GM19351 (cell line): ENCODE measurements around the gene ZC3H7A.
"Not testable (repeated sequence)": the region's sequence is repeated elsewhere in the genome, so short reads cannot be mapped to it uniquely, and the experiment has no call there.

ENCODE experiments used
- ATAC-seq: cut with Tn5 transposase; IDR thresholded peaks from one replicate; pipeline ENCODE4 v1.9.1; 2021; ENCODE audit warnings: mild to moderate bottlenecking, moderate library complexity; ENCODE audit not compliant: unreplicated experiment

ZC3H7A gene

DNA sequence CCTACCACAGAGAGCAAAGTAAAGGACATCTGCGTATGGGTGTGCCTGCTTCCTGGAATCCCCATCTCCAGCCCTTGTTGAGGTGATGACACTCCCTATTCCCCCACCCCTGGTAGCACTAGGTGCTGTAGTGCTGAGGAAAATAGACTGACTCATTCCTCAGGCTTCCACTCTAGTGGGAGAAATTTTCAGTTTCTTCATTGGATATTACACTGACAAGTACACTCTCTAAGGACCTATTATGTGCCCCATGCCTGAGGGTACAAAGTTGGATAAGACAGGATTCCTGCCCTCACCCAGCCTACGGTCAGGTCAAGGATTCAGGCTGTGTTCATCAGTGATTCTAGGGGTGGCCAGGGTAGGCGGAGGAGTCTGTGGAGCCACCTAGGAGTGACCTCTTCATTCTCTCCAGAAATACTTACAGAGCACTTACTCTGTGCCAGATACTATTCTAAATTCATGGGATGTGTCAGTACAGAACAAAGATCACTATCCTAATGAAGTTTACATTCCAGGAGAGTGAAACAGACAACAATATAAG lies 4.5 kb upstream of the ZC3H7A start:
- no peak for ATAC-seq

DNA sequence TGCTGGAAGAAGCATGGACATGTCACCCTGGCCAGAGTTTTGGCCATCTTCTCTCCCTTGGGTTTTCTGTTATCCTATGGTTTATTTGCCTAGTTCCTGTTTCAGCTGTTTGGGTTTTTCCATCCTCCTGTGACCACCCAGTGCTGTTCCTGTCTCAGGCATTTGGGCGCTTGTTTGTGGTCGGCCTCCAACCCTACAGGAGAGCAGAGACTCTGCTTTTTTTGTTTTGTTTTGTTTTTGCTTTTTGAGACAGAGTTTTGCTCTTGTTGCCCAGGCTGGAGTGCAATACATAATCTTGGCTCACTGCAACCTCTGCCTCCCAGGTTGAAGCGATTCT lies 3.3 kb upstream of the ZC3H7A start:
- ATAC-seq, result no peak

DNA sequence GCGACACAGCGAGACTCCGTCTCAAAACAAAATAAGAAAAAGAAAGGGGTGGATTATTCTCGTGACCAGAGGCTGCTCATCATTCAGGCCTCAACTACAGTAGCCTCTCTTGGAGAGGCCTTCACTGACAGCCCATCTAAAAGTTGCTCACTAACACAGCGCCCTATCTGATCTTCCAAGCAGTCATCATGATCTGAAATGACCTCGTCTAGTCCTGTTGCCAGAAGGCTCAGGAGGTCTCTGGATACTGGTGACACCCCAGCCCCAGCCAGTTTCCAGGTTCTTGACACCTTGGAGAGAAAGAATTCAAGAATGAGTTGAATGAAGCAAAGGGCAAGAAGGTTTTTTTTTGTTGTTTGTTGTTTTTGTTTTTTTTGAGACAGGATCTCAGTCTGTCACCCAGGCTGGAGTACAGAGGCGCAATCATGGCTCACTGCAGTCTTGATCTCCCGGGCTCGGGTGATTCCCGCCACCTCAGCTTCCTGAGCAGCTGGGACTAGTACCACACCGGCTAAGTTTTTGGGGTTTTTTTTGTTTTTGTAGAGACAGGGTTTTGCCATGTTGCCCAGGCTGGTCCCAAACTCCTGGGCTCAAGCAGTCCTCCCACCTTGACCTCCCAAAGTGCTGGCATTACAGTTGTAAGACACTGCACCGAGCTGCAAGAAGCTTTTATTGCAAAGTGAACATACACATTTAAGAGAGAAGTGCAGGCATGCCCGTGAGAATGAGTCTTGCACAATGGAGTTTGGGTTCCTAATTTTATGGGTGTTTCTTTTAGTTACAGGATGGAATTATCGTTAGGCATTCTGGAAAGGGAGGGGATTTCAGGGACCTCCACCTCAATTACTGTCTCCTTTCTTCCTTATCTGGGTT lies 2.7 kb upstream of the ZC3H7A start:
- no peak for ATAC-seq

DNA sequence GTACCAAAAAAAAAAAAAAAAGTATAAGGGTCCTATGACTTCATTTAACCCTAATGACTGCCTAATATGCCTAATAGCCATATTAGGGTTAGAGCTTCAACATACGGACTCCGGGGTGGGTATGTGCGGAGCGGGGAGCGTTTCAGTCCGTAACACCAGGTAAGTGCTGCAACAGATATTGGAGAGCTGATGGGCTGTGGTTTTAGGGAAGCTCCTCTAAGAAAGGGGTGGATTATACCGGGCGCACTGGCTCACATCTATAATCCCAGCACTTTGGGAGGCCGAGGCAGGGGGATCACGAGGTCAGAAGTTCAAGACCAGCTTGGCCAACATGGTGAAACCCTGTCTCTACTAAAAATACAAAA lies 1.9 kb upstream of the ZC3H7A start:
- ATAC-seq, result no peak

DNA sequence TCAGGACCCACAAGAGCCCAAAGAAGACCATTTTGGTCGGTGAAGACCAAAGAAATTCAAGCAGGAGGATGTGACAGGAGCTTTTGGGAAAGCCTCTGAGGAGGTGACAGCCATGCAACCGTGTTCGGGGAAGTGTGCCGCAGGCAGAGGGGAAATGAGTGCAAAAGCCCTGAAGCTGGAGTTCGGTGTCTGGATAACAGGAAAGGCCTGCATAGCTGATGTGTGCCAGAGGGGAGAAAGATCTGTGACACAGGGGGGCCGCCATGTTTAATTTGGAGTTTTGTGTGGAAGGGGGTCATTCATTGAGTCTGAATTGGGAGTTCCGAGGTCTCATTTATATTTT lies 870 bp upstream of the ZC3H7A start:
- no peak for ATAC-seq

DNA sequence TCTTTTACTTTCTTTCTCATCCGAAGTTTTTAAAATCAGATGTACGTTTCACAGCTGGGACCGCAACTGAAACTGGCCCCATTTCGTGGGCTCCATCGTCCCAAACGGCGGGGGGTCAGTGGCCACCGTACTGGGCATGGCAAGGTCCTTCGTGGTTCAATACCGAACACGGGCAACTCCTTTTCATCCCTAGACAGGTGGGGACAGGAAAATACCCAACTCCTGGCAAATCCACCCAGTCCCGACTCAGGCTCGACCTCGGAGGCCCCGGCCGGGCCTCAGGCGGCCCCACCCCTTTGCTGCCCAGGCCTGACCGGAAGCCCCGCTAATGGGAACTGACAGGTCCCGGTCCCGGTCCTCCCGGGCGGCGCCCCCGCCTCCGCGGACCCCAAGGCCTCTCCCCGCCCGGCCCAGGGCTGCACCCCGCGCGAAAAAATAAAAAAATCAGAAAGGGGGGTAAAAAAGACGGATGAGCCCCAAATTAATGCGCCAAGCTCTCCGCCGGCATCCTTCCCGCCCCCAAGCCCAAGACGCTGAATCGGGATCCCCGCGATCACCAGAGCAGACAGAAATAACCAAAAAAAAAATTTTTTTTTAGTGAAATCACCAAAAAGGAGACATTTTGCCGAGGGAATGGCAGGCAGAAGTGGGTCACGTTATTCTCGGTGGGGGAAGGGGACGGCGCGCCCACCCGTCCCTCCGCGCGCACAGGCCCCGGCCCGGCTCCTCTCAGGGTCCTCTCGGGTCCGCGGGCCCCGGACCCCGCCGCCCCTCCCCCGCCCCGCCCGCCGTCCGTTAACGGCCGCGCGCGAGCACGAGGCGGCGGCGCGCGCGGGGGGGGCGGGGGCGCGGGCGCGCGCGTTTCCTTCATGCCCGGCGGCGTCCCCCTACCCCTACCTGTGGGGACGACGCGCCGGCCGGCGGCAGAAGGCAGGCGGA lies 562 bp downstream of the ZC3H7A start:
- peak; percentile 6 for ATAC-seq

DNA sequence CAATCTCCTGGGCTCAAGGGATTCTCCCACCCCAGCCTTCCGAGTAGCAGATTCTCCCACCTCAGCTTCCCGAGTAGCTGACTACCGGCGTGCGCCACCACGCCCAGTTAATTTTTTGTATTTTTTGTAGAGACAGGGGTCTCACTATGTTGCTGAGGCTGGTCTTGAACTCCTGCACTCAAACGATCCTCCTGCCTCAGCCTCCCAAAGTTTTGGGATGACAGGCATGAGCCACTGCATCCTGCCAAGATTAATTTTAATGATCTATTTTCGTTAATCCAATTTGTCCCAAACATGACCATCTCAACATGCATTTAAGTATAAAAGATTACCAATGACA lies 1.2 kb downstream of the ZC3H7A start:
- ATAC-seq, result no peak

DNA sequence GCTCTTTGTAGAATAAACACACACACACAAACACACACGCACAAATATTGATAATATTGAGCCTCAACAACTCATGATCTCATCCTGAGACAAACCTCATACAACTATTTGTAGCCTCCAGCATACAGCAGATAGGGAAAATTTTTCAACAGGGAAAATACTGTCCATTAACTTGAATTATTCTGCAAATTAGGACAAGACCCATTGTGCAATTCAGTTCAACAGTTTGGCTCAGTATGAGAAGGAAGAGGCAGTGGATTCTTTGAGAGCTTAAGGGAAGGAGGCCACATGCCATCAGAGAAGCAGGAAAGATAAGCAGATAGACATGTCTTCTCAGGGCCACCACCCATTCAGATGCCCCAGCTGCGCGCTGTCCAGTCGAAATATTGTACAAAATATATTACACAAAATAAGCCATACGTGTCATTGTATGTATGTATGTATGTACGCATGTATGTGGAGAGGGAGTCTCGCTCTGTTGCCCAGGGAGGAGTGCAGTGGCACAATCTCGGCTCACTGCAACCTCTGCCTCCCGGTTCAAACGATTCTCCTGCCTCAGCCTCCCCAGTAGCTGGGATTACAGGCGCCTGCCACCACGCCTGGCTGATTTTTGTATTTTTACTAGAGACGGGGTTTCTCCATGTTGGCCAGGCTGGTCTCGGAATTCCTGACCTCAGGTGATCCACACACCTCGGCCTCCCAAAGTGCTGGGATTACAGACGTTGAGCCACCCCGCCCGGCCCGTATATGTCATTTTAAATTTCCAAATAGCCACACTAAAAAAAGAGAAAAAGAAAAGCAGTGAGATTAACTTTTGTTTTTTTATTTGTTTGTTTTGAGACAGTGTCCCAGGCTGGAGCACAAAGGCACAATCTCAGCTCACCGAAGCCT lies 1.8 kb downstream of the ZC3H7A start:
- ATAC-seq, result no peak

DNA sequence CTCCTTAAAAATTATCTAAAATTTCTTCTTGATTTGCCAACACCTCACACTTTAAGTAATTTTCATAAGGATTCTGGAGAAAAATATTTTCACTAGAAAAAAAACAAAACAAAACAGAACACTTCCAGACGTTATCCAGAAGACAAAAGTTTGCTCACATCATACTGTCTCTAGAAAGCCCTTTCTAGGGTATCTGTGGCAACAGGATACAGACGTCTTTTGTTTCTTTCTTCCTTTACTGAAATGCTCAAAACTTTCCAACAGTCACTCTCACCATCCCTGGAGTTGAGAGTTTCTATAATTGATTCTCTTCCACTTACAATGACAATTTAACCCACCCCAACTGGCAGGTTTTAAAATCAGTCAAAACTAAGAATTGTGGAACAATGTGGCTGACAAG lies 2.6 kb downstream of the ZC3H7A start:
- no peak for ATAC-seq

DNA sequence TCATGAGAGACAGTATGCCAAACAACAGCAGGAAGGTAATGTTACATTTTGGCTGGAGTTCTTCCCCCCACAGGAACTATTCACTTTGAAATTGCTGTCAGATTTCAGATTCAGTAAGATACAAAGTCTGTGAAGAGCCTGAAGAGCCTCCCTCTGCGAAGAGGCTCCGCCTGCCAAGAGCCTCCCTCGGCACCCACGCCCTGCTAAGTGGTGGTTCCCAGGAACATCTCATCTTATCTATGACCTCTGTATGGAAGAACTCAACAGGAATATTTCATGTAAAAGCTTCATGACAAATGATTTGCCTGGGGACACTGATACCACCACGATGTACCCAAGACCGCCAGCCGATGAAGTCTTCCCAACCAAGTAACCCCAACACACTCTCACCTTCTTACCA lies 3.2 kb downstream of the ZC3H7A start:
- ATAC-seq, result no peak

DNA sequence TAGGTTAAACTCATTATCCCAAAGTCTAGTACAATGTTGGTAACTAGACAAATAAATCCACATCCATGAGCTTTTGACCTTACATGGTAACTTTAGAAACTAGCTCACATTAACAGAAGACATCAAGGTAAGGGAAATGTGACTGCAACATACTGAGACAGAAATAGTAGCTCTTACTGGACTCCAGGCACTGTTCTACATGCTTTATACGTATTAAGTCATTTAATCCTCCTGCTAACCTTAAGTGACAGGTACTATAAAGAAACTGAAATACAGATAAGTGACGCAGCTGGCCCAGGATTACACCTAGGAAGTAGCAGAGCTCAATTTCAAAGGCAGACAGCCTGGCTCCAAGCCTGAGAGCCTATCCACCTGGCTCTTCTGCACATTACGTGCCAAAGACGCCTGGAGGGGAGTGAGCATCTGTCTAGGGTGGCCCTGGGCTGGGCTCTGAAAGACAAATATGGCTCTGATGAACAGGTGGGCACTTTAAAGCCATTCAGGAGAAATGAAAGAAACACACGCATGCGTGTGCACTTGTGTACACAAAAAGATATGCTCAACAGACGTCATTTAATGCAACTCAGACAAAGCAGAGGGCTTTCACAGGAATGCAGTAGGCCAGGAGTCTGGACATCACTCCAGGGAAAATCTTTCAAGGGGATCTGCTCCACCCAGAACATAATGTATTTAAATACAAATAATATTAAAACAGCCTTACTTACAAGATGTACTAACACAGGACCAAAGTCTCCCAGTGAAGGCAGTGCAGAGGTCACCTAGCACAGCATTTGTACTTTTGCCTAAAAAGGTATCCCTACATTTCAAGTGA lies 4.4 kb downstream of the ZC3H7A start:
- ATAC-seq, result no peak

DNA sequence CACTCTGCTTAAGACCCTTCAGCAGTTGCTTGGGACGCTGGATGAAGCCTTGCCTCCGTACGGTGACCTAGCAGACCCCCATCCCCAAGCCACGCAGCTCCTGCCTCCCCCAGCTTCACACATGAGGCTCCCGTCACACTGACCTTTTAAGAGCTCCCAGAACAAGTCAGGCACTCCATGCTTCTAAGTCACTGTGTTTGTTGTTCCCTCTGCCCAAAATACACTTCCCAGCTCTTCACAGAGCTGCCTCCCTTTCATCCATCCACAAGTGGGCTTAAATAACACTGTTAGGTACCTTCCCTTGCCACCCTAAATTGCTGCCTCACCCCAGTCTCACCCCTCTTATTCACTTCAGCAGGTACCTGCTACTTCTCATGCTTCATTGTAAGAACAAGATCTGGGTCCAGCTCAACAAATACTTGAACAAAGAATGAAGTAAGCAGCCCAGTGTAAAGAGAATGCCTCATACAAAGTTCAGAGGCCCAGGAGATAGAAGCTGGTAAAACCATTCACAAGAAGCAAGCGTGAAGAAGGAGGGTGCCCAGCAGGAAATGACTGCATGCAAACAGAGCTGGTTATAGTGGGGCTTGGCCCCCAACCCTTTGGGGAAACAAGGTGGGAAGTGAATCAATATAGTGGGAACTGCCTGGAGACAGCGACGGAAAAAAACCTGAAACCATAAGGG lies 5.8 kb downstream of the ZC3H7A start:
- ATAC-seq, result no peak

DNA sequence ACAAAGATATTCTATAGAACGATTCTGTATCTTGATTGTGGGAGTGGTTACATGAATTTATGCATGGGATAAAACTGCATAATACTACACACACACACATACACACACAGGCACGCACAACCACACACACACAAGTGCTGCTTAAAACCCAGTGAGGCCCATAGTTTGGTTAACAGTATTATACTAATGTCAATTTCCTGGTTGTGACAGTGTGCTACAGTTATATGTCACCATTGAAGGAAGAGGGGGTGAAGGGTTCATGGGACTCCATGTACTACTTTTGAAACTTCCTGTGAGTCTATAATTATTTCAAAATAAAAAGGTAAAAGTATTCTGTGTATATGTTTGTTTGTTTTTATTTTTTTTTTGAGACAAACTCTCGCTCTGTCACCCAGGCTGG lies 8.1 kb downstream of the ZC3H7A start:
- ATAC-seq, result no peak

DNA sequence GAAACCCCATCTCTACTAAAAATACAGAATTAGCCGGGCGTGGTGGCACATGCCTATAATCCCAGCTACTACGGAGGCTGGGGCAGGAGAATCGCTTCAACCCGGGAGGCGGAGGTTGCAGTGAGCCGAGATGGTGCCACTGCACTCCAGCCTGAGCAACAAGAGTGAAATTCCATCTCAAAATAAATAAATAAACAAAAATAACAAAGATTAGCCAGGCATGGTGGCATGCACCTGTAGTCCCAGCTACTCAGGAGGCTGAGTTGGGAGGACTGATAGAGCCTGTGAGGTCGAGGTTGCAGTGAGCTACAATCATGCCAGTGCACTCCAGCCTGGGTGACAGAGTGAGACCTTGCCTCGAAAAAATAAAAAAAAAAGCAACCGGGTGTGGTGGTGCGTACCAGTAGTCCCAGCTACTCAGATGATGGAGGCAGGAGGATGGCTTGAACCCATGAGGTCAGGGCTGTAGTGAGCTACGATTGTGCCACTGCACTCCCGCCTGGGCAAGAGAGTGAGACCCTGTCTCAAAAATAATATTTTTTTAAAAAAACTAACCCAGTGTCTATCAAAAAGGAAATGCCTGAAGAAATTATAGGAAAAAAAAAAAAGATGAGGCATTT lies 12.0 kb downstream of the ZC3H7A start:
- ATAC-seq, result not testable (repeated sequence)

DNA sequence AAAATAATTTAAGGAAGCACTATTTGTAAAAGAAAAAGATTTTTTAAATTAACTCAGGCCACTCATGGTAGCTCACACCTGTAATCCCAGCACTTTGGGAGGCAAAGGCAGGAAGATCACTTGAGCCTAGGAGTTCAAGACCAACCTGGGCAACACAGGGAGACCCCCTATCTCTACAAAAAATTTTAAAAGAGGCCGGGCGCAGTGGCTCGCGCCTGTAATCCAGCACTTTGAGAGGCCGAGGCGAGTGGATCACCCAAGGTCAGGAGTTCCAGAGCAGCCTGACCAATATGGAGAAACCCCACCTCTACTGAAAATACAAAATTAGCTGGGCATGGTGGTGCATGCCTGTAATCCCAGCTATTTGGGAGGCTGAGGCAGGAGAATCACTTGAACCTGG lies 12.7 kb downstream of the ZC3H7A start:
- ATAC-seq, result not testable (repeated sequence)

DNA sequence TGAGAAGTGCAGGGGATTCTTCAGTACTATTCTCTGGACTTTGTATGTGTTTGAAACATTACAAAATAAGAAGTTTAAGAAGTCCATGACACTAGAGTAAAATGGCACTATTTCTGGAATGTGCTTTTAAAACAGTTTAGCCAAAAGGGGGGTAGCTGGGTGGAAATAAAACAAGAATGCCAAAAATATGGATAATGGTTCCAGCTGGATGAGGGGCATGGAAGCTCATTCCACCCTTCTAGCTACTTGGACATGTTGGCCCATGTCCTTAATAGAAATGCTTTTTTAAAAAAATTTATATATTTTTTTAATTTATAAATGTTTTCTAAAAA lies 13.1 kb downstream of the ZC3H7A start:
- ATAC-seq, result no peak

DNA sequence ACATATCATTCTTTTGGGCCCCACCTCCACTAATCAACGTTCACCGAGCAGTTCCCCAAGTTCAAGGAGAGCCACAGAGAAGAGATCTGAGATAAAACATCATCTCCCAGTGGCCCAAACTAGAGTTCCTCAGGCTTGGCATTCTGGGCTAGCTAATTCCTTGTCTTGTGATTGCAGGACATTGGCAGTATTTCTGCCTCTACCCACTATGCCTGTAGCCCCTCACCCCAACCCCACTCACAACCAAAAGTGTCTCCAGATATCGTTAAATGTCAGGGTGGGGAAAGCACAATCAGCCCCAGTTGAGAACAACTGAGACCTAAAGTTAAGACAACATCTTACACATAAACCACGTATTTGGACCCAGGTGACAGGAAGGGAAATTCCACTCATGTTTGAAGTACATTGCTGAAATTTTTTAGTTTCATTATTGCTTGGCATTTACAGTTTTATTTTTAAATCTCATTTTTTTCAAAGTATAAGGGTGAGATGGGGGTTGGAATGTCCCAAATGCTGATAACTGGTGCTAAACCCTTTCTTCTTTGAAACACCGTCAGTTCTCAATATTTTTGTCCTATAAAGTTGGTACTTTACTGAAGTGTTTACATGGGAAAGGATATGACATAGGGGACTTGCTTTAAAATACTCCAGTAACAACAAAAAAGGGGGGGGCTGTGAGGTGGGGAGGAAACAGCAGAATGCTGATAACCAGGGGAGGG lies 13.6 kb downstream of the ZC3H7A start:
- peak; percentile 60 for ATAC-seq

DNA sequence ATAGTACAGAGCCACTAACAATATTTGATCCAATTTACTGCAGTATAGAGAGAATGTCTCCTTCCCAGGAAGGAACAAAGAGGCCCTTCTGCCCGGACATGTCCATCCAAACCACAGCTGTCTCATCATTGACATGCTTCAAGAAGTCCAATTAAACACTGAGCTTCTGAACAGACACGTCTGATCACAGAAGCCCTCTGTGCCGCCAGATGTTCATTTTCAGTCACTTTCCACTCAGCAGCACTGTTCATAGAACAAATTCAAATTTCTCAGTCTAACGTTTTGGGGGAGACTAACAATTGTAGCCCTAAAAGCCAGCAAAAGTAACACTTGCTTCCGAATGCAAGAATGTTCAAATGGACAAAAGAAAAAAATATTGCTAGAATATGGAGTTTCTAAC lies 15.3 kb downstream of the ZC3H7A start:
- no peak for ATAC-seq
